GM12891 (cell line): ENCODE measurements around the gene ARID4B.
"Not testable (repeated sequence)": the region's sequence is repeated elsewhere in the genome, so short reads cannot be mapped to it uniquely, and the experiment has no call there.

Source experiments
- DNase-seq: peaks from one replicate; pipeline ENCODE4 v3.0.0; 2011; ENCODE audit warnings: low spot score; ENCODE audit not compliant: insufficient read length
- FAIRE-seq: peaks from 2 replicates; lab custom pipeline; 2011; peaks lifted over from hg19 to GRCh38; lab: Jason Lieb, UNC
- PAX5 ChIP-seq: IDR thresholded peaks from 2 replicates; pipeline ENCODE4 v1.6.1; 2011; ENCODE audit warnings: low read length, moderate library complexity, mild to moderate bottlenecking; ENCODE audit not compliant: insufficient read depth, severe bottlenecking
- POLR2A ChIP-seq: IDR thresholded peaks from 2 replicates; pipeline ENCODE4 v1.6.1; 2011; ENCODE audit warnings: low read depth, low read length, control low read depth
- POLR2AphosphoS5 ChIP-seq: IDR thresholded peaks from 2 replicates; pipeline ENCODE4 v1.6.1; 2011; ENCODE audit warnings: low read depth, low read length, control low read depth
- POU2F2 ChIP-seq: IDR thresholded peaks from 2 replicates; pipeline ENCODE4 v1.6.1; 2011; ENCODE audit warnings: low read depth, mild to moderate bottlenecking, control low read depth, low read length, moderate library complexity
- SPI1 ChIP-seq: IDR thresholded peaks from 2 replicates; pipeline ENCODE4 v1.6.1; 2011; ENCODE audit warnings: low read depth, low read length, control low read depth
- TAF1 ChIP-seq: IDR thresholded peaks from 2 replicates; pipeline ENCODE4 v1.6.1; 2011; ENCODE audit warnings: low read depth, low read length, control low read depth

The ARID4B gene

GRCh38 chr1:235291599-235292091, 36.3 kb downstream of the ARID4B start:
- peak; percentile 47 for FAIRE-seq
- no peak for DNase-seq
- TF ChIP-seq PAX5: no peak
- TF ChIP-seq POU2F2: no peak
- no peak for TF ChIP-seq SPI1
- no peak for TF ChIP-seq POLR2A
- no peak for TF ChIP-seq POLR2AphosphoS5
- no peak for TF ChIP-seq TAF1

DNA sequence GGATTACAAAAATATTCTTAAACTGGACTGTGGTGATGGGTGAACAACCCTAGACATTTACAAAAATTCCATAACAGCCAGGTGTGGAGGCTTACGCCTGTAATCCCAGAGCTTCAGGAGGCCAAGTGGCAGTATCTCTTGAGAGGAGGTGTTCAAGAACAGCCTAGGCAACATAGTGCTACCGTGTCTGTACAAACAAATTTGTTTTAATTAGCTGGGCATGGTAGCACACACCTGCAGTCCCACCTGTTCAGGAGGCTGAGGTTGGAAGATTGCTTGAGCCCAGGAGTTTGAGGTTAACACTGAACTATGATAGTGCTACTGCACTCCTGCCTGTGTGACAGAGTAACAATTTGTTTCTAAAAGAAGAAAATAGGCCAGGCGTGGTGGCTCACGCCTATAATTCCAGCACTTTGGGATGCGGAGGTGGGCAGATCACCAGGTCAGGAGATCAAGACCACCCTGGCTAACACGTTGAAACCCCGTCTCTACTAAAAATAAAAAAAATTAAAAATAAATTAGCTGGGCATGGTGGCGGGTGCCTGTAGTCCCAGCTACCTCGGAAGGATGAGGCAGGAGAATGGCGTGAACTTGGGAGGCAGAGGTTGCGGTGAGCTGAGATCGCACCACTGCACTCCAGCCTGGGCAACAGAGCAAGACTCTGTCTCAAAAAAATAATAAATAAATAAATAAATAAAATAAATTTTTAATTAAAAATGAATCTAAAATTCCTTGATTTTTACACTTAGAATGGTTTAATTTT, 37.1 kb downstream of the ARID4B start:
- FAIRE-seq: peak; percentile 41
- TF ChIP-seq POLR2AphosphoS5 (no peak), SPI1 (no peak), POU2F2 (no peak), POLR2A (no peak), PAX5 (no peak)
- no peak for DNase-seq

DNA sequence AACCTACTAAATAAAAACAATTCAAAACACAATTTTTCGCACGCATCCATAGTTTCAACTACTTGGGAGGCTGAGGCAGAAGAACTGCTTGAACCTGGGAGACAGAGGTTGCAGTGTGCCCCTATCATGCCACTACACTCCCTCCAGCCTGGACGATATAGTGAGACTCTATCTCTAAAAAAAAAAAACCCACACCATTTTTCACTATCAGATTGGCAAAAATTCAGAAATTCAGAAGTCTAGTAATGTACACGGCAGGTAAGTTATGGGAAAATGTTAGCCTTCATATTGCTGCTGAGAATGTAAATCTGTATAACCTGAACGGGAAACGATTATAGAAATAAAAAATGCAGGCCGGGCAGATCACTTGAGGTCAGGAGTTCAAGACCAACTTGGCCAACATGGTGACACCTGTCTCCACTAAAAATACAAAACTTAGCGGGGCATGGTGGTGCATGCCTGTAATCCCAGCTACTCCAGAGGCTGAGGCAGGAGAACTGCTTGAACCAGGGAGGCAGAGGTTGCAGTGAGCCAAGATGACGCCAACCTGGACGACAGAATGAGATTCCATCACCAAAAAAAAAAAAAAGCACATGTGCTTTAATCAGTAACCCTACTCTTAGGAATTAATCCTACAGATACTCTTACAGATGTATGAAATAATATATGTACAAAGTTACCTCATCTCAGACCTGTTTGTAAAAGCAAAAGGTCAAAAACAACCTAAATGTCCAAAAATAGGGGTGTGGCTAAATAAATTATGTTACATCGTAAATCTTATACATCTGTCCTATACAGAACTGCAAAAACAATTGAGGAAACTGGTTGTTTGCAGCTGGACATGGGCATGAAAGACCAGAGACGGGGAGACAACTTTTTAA, 37.9 kb downstream of the ARID4B start:
- TF ChIP-seq PAX5 (no peak), POLR2A (no peak), POU2F2 (no peak), SPI1 (no peak), POLR2AphosphoS5 (no peak), TAF1 (no peak)
- FAIRE-seq: no peak

GRCh38 chr1:235287208-235287882, 40.6 kb downstream of the ARID4B start:
- TF ChIP-seq POLR2AphosphoS5 (no peak), POLR2A (no peak), TAF1 (no peak), SPI1 (no peak), POU2F2 (no peak), PAX5 (no peak)
- no peak for FAIRE-seq
- DNase-seq: no peak

More for the DNA sequence above, 37.9 kb downstream of the ARID4B start:
- DNase-seq: no peak

- no peak for TF ChIP-seq SPI1
- TF ChIP-seq PAX5: no peak
- no peak for TF ChIP-seq POLR2AphosphoS5
- TF ChIP-seq POU2F2: no peak
- no peak for TF ChIP-seq TAF1
- no peak for TF ChIP-seq POLR2A
- FAIRE-seq (peak; percentile 23), DNase-seq (no peak)
These were observed 41.3 kb downstream of the ARID4B start for GRCh38 chr1:235286667-235287066.

GRCh38 chr1:235284231-235284769, 43.7 kb downstream of the ARID4B start:
- no peak for TF ChIP-seq POLR2A
- no peak for TF ChIP-seq SPI1
- no peak for TF ChIP-seq POLR2AphosphoS5
- no peak for TF ChIP-seq POU2F2
- TF ChIP-seq PAX5: no peak
- TF ChIP-seq TAF1: no peak
- FAIRE-seq (no peak), DNase-seq (no peak)

DNA sequence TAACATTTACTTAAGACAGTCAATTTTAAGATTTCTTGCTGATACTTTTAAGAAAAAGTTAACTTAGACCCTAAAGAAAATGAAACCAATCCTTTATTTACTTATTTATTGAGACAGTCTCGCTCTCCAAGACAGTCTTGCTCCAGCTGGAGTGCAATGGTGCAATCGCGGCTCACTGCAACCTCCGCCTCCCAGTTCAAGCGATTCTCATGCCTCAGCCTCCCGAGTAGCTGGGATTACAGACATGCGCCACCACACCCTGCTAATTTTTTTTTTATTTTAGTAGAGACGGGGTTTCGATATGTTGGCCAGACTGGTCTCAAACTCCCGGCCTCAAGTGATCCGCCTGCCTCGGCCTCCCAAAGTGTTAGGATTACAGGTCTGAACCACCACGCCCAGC, 44.3 kb downstream of the ARID4B start:
- FAIRE-seq, DNase-seq: not testable (repeated sequence)

GRCh38 chr1:235280467-235280866, 47.5 kb downstream of the ARID4B start:
- DNase-seq (no peak), FAIRE-seq (no peak)
- TF ChIP-seq POLR2AphosphoS5: no peak
- no peak for TF ChIP-seq TAF1

GRCh38 chr1:235279694-235280093, 48.3 kb downstream of the ARID4B start:
- FAIRE-seq: no peak
- no peak for DNase-seq
- no peak for TF ChIP-seq TAF1
- no peak for TF ChIP-seq POU2F2
- TF ChIP-seq POLR2AphosphoS5: no peak
- TF ChIP-seq SPI1: no peak
- TF ChIP-seq POLR2A: no peak
- no peak for TF ChIP-seq PAX5
